GM12864 (cell line): ENCODE data around the gene GLMP.

Experiments used
- DNase-seq: peaks from one replicate; pipeline ENCODE4 v3.0.0-alpha.2; 2011; ENCODE audit warnings: low read depth
- H3K4me3 ChIP-seq: 2 replicates; pipeline ENCODE4 v1.5.1; 2011; ENCODE audit warnings: mild to moderate bottlenecking, low read depth, low read length, control low read depth
- CTCF ChIP-seq: IDR thresholded peaks from 2 replicates; pipeline ENCODE4 v1.5.1; 2011; ENCODE audit warnings: low read depth, mild to moderate bottlenecking, moderate library complexity, low read length, control low read depth, inconsistent platforms; ENCODE audit errors: missing control alignments

GLMP gene

GRCh38 chr1:156308078-156308477 is 12.6 kb upstream of the GLMP start:
- no peak for TF ChIP-seq CTCF
- no peak overlapping the region for H3K4me3 ChIP-seq
- no peak for DNase-seq

GRCh38 chr1:156305215-156305614 is 9.7 kb upstream of the GLMP start:
- H3K4me3 ChIP-seq = no peak overlapping the region
- TF ChIP-seq CTCF = no peak
- DNase-seq = no peak

- no peak overlapping the region for H3K4me3 ChIP-seq
- no peak for DNase-seq
- no peak for TF ChIP-seq CTCF
Observed at GRCh38 chr1:156303241-156303640, 7.8 kb upstream of the GLMP start.

- H3K4me3 ChIP-seq = no peak within 1 kb of the TSS
- DNase-seq = no peak
- no peak for TF ChIP-seq CTCF
Observed at GRCh38 chr1:156298852-156299357, 3.4 kb upstream of the GLMP start, which contains the start of gene VHLL. TSS of gene VHLL (minus strand) at chr1:156299307. CDS start at chr1:156299189, 118 bp downstream.

- no peak for TF ChIP-seq CTCF
- H3K4me3 ChIP-seq = no peak overlapping the region
- DNase-seq = no peak
Observed at GRCh38 chr1:156293895-156294294, 1.6 kb downstream of the GLMP start.

GRCh38 chr1:156293098-156293434 is 2.4 kb downstream of the GLMP start:
- H3K4me3 ChIP-seq = no peak overlapping the region
- TF ChIP-seq CTCF = no peak
- no peak for DNase-seq

- no peak for TF ChIP-seq CTCF
- no peak overlapping the region for H3K4me3 ChIP-seq
- DNase-seq = no peak
Observed at GRCh38 chr1:156291226-156292061, 4.0 kb downstream of the GLMP start.
